Measurements from ENCODE around the gene SWSAP1. TPM values are rescaled to one million over a fixed set of nuclear protein-coding genes. Genes with fewer than 3 reads are reported as not detected.

SWSAP1 gene
- 3.1 and 3.2 TPM in 2 replicates for total RNA-seq (2021; fragmentation: NEBNext Ultra II Directional; extraction: Animal tissue kit (Norgen Biotek cat#: 25700))
- 5.1 and 5.2 TPM in 2 replicates for polyA plus RNA-seq (2011; rRNA removed)
- 3.7 TPM for polyA plus RNA-seq (2011; cell fraction: cytosol; rRNA removed)
- 3.3 TPM for polyA plus RNA-seq (2011; cell fraction: nucleus; rRNA removed)
- polyA plus RNA-seq (2012, experiment 1 of 2): 2.0 to 4.0 TPM (median 3.5 TPM) in 4 replicates
- polyA plus RNA-seq (2012, experiment 2 of 2): 3.0 TPM
- polyA plus RNA-seq (2013, experiment 1 of 2): 4.8 TPM
- 4.5 TPM for polyA plus RNA-seq (2013, experiment 2 of 2)
- 0.76 and 1.2 TPM in 2 replicates for polyA minus RNA-seq (2011; rRNA and poly(A)+ RNA removed)
- 2.0 TPM for polyA minus RNA-seq (2011; cell fraction: cytosol; rRNA and poly(A)+ RNA removed)
- 2.6 TPM for polyA minus RNA-seq (2011; cell fraction: nucleus; rRNA and poly(A)+ RNA removed)
- long read RNA-seq, experiment 1, transcript SWSAP1-201 (2 exons, 1,684 nt): major isoform, 7 of 10 reads
- long read RNA-seq, experiment 1, partial matches to known transcripts: 0 of 10 reads
- long read RNA-seq, experiment 1, other reads (novel, unspliced or antisense): 3 of 10 reads
- long read RNA-seq, experiment 2, transcript SWSAP1-201 (2 exons, 1,684 nt): major isoform, 27 of 30 reads
- long read RNA-seq, experiment 2, partial matches to known transcripts: 0 of 30 reads
- long read RNA-seq, experiment 2, other reads (novel, unspliced or antisense): 3 of 30 reads

DNA sequence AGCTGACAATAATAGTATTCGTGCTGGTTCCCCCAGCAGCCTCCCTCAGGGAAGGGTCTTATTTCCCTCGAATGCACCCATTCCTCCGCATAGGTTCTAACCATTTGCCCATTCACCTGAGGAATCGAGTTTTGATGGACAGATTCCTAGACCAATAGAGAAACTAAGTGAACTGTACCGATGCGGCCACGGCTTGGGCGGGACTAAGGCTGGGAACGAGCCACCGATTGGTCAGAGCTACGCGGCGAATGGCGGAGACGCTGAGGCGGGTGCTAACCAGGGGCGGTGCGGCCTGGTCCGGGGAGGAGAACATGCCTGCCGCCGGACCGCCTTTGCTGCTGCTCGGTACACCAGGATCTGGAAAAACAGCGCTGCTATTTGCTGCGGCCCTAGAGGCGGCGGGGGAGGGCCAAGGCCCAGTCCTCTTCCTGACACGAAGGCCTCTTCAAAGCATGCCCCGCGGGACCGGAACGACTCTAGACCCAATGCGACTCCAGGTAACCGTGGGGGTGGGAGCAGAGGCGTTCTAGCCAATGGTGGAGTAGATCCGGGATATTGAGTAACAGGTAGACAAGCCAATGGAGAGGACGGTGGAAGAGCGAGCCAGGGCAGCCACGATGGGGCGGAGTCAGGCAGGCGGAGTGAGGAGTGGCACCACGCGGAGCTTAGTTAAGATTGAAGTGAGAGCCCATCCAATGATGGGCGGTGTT lies at the start of gene SWSAP1:
Gene SWSAP1, plus strand, starts transcription at position 234 of the 710 bp plus-strand sequence. Its CDS starts 15 bp downstream, at position 249.
- FAIRE-seq: peak; percentile 75
- peaks cover 7% of the 10 kb centered on the region for H3K23me2 ChIP-seq (ENCODE audit: low read depth, low read length)
- H2BK5ac ChIP-seq (ENCODE audit: low read depth, low read length): peak within 1 kb of the TSS; percentile 95
- no peaks in the 10 kb centered on the region for H3K9me3 ChIP-seq (ENCODE audit: insufficient read depth in 2 of 2, low read depth in 1 of 2, low read length in 1 of 2)
- peak within 1 kb of the TSS; percentile 74 to 79 for H3K4me2 ChIP-seq (ENCODE audit: insufficient read depth in 1 of 2, low read depth in 2 of 2, low read length in 2 of 2)
- peak within 1 kb of the TSS; percentile 98; the same call in 1 of the 2 replicates for H4K8ac ChIP-seq (ENCODE audit: extremely low read depth, insufficient read depth, low read length)
- no peak within 1 kb of the TSS; the same call in 1 of the 2 replicates for H2AFZ ChIP-seq (ENCODE audit: low read length)
- no peak within 1 kb of the TSS for H2BK120ac ChIP-seq (replicated peaks; ENCODE audit: low read depth, low read length)
- ChIA-PET POLR2A (ENCODE audit: partially characterized antibody) (interaction anchor here (0.6 to 5.2 kb wide), 30 partner anchors 9 to 1575 kb away, joined by 3 to 34 read pairs (median 4); partner anchors contain the start of genes CCDC159, ELAVL3, EPOR and ODAD3), CTCF (ENCODE audit: partially characterized antibody) (interaction anchor here (0.6 to 16.8 kb wide), 11 partner anchors 8 to 1512 kb away, joined by 3 to 197 read pairs (median 10); partner anchors contain the start of genes EPOR, ODAD3, PRKCSH and RGL3)
- WGBS, 2 experiments (ENCODE audit: extremely low coverage in 1 of 2, insufficient coverage in 1 of 2, insufficient read length in 1 of 2, insufficient replicate concordance in 2 of 2, low coverage in 1 of 2, low lambda C conversion rate in 2 of 2, missing lambda C conversion rate in 1 of 2): 2% methylated on average over 44 of the region's 44 CpGs; no CpG with 5 or more reads in 1 of the 2 experiments
- H3K4ac ChIP-seq (replicated peaks; ENCODE audit: insufficient read length, low read depth, low read length): no peak within 1 kb of the TSS
- H3K9ac ChIP-seq (replicated peaks in 1 of 4; ENCODE audit: extremely low read depth in 1 of 4, low read depth in 3 of 4, low read length in 3 of 4): peak within 1 kb of the TSS; percentile 14 to 95 (median 90)
- no peaks in the 10 kb centered on the region for H3K27me3 ChIP-seq (replicated peaks in 1 of 4; ENCODE audit: control insufficient read depth in 3 of 4, extremely low read depth in 1 of 4, insufficient read depth in 3 of 4, low read length in 3 of 4)
- H2BK15ac ChIP-seq (ENCODE audit: low read length): peak within 1 kb of the TSS; percentile 81; the same call in 1 of the 2 replicates
- H3K56ac ChIP-seq (replicated peaks; ENCODE audit: insufficient read length, low read depth, low read length): peak within 1 kb of the TSS; percentile 87
- H2AK5ac ChIP-seq (ENCODE audit: low read depth, low read length): peak within 1 kb of the TSS; percentile 45
- H3K4me3 ChIP-seq (ENCODE audit: extremely low read depth in 1 of 4, insufficient read depth in 2 of 4, low read depth in 3 of 4, low read length in 4 of 4): peak within 1 kb of the TSS; percentile 67 to 90 (median 71)
- peak within 1 kb of the TSS; percentile 91 for H3K27ac ChIP-seq (ENCODE audit: low read depth, low read length)
- no peaks in the 10 kb centered on the region for H3K79me2 ChIP-seq (ENCODE audit: control insufficient read depth in 1 of 2, insufficient read depth in 2 of 2, low read length in 2 of 2)
- peak within 1 kb of the TSS; percentile 47 for H4K91ac ChIP-seq (replicated peaks; ENCODE audit: insufficient read length, low read length)
- peaks cover 0 to 10% (median 8%) of the 10 kb centered on the region in 4 experiments; a peak in 6 of 7 replicates for H3K4me1 ChIP-seq (replicated peaks in 1 of 4; ENCODE audit: control insufficient read depth in 3 of 4, insufficient read depth in 4 of 4, low read length in 3 of 4)
- no peak within 1 kb of the TSS for H2BK20ac ChIP-seq (ENCODE audit: low read length)
- H3K79me1 ChIP-seq (ENCODE audit: low read depth, low read length): no peaks in the 10 kb centered on the region; the same call in 1 of the 2 replicates
- peak; percentile 97 to 98 for DNase-seq (ENCODE audit: low read depth in 1 of 2, low spot score in 2 of 2)
- no peak within 1 kb of the TSS for H3K14ac ChIP-seq (ENCODE audit: insufficient read length)
- no peak within 1 kb of the TSS for H3K23ac ChIP-seq (ENCODE audit: insufficient read length)
- H4K5ac ChIP-seq (ENCODE audit: insufficient read length, low read depth, low read length): peak within 1 kb of the TSS; percentile 96
- H3K36me3 ChIP-seq (ENCODE audit: control insufficient read depth in 2 of 4, insufficient read depth in 4 of 4, low read length in 3 of 4): no peaks in the 10 kb centered on the region
- H4K20me1 ChIP-seq (replicated peaks in 1 of 2; ENCODE audit: control insufficient read depth in 1 of 2, insufficient read depth in 2 of 2, low read length in 2 of 2): peaks cover 0 to 2% of the 10 kb centered on the region in 2 experiments
- peak within 1 kb of the TSS; percentile 97 for H3K18ac ChIP-seq (ENCODE audit: extremely low read depth, low read length)
- H2BK12ac ChIP-seq (ENCODE audit: low read depth, low read length): no peak within 1 kb of the TSS; the same call in 1 of the 2 replicates
- no peak for TF ChIP-seq KDM5A (IDR thresholded peaks at IDR 0.05; ENCODE audit: low read length)
- TF ChIP-seq HDAC2 (IDR thresholded peaks at IDR 0.05; ENCODE audit: borderline replicate concordance in 1 of 2, low read depth in 2 of 2, low read length in 2 of 2): no peak
- TF ChIP-seq SP4 (IDR thresholded peaks at IDR 0.05; ENCODE audit: low read length): 0 out of 2 replicates have a peak, but pooled peaks have one; percentile 25
- TF ChIP-seq PHF8 (conservative IDR thresholded peaks at IDR 0.05; ENCODE audit: low read depth, low read length): peak; percentile 100
- TF ChIP-seq SP1 (IDR thresholded peaks at IDR 0.05; ENCODE audit: low read depth, low read length): peak; percentile 95
- no peak for TF ChIP-seq RBBP5 (IDR thresholded peaks at IDR 0.05; ENCODE audit: borderline replicate concordance, low read depth, low read length)
- no peak for TF ChIP-seq BRCA1 (IDR thresholded peaks at IDR 0.05; ENCODE audit: low read depth, low read length)
- TF ChIP-seq TBP (IDR thresholded peaks at IDR 0.05; ENCODE audit: low read depth, low read length): peak; percentile 48; the same call in 1 of the 2 replicates
- TF ChIP-seq CREB1 (IDR thresholded peaks at IDR 0.05): peak; percentile 84
